Liver (tissue), 9 donors: ENCODE measurements around the gene HEXIM2. TPM values are rescaled to one million over a fixed set of nuclear protein-coding genes. Genes with fewer than 3 reads are reported as not detected.
A peak's percentile ranks its signal among the peaks of the same experiment; 100 is the strongest.

Experiments
- DNase-seq: peaks from one replicate; pipeline ENCODE4 v3.0.0-alpha.2; 2017; ENCODE audit warnings: low spot score
- H3K27ac ChIP-seq, 2 donors: one replicate each; pipeline ENCODE4 v1.7.0; 2013; ENCODE audit warnings: inconsistent platforms in 2 of 2, low read length in 2 of 2, control low read depth in 1 of 2, low read depth in 1 of 2, mild to moderate bottlenecking in 1 of 2
- H3K27me3 ChIP-seq, 4 donors: one replicate each; pipeline versions ENCODE4 v1.6.1 to v1.7.0; 2013; ENCODE audit warnings: low read length in 3 of 4, inconsistent platforms in 1 of 4, mild to moderate bottlenecking in 1 of 4, moderate library complexity in 1 of 4; ENCODE audit not compliant: control insufficient read depth in 4 of 4, insufficient read depth in 4 of 4
- H3K36me3 ChIP-seq, 4 donors: one replicate each; pipeline versions ENCODE4 v1.6.1 to v1.7.0; 2013; ENCODE audit warnings: low read length in 3 of 4, mild to moderate bottlenecking in 3 of 4, low read depth in 1 of 4, moderate library complexity in 1 of 4; ENCODE audit not compliant: control insufficient read depth in 4 of 4, insufficient read depth in 3 of 4
- H3K4me1 ChIP-seq, 4 donors: one replicate each; pipeline versions ENCODE4 v1.6.1 to v1.7.0; 2013; ENCODE audit warnings: low read length in 3 of 4, mild to moderate bottlenecking in 3 of 4, moderate library complexity in 1 of 4; ENCODE audit not compliant: control insufficient read depth in 4 of 4, insufficient read depth in 4 of 4
- H3K4me3 ChIP-seq, 3 donors: one replicate each; pipeline versions ENCODE4 v1.6.1 to v1.7.0; 2013; ENCODE audit warnings: low read length in 3 of 3, control low read depth in 1 of 3, low read depth in 1 of 3, mild to moderate bottlenecking in 1 of 3
- H3K9ac ChIP-seq, 2 donors: one replicate each; pipeline ENCODE4 v1.7.0; 2013; ENCODE audit warnings: low read length in 2 of 2, mild to moderate bottlenecking in 2 of 2, moderate library complexity in 2 of 2, control low read depth in 1 of 2, low read depth in 1 of 2
- H3K9me3 ChIP-seq, 4 donors: one replicate each; pipeline versions ENCODE4 v1.6.1 to v1.7.0; 2013; ENCODE audit warnings: low read length in 3 of 4; ENCODE audit not compliant: control insufficient read depth in 4 of 4
- ATF3 ChIP-seq: IDR thresholded peaks from 2 replicates; pipeline ENCODE4 v1.6.1; 2016; ENCODE audit warnings: antibody characterized with exemption
- CTCF ChIP-seq: fragments of 150-350 bp; IDR thresholded peaks from 2 replicates; pipeline ENCODE4 v1.5.1; 2017; ENCODE audit warnings: improper control_type of control experiment, low read depth, low read length; ENCODE audit not compliant: missing input control
- EGR1 ChIP-seq, 2 donors: IDR thresholded peaks; 2 replicates each; pipeline ENCODE4 v1.6.1; 2016 to 2018; ENCODE audit warnings: antibody characterized with exemption in 2 of 2, low read depth in 2 of 2
- FOXA1 ChIP-seq: IDR thresholded peaks from 2 replicates; pipeline ENCODE4 v1.6.1; 2016; ENCODE audit warnings: antibody characterized with exemption
- FOXA2 ChIP-seq: IDR thresholded peaks from 2 replicates; pipeline ENCODE4 v1.6.1; 2016; ENCODE audit warnings: antibody characterized with exemption
- GABPA ChIP-seq, 2 donors: IDR thresholded peaks in 1 of 2; conservative IDR thresholded peaks in 1 of 2; 2 replicates each; pipeline ENCODE4 v1.6.1; 2016; ENCODE audit warnings: antibody characterized with exemption in 2 of 2, mild to moderate bottlenecking in 1 of 2, moderate library complexity in 1 of 2
- HNF4A ChIP-seq, 2 donors: conservative IDR thresholded peaks; 2 replicates each; pipeline ENCODE4 v1.6.1; 2016; ENCODE audit warnings: antibody characterized with exemption in 2 of 2, mild to moderate bottlenecking in 2 of 2
- HNF4G ChIP-seq: IDR thresholded peaks from 2 replicates; pipeline ENCODE4 v1.6.1; 2016; ENCODE audit warnings: antibody characterized with exemption
- JUND ChIP-seq, 2 donors: IDR thresholded peaks; 2 replicates each; pipeline ENCODE4 v1.6.1; 2016; ENCODE audit warnings: antibody characterized with exemption in 2 of 2
- MAX ChIP-seq: IDR thresholded peaks from 2 replicates; pipeline ENCODE4 v1.6.1; 2016; ENCODE audit warnings: antibody characterized with exemption
- NR2F2 ChIP-seq: IDR thresholded peaks from 2 replicates; pipeline ENCODE4 v1.6.1; 2016; ENCODE audit warnings: antibody characterized with exemption
- RAD21 ChIP-seq, 2 donors: IDR thresholded peaks; 2 replicates each; pipeline ENCODE4 v1.6.1; 2016; ENCODE audit warnings: antibody characterized with exemption in 2 of 2, mild to moderate bottlenecking in 2 of 2
- REST ChIP-seq: IDR thresholded peaks from 2 replicates; pipeline ENCODE4 v1.6.1; 2016; ENCODE audit warnings: antibody characterized with exemption, mild to moderate bottlenecking
- RXRA ChIP-seq, 2 donors: IDR thresholded peaks; 2 replicates each; pipeline ENCODE4 v1.6.1; 2017 to 2018; ENCODE audit warnings: antibody characterized with exemption in 2 of 2, mild to moderate bottlenecking in 1 of 2
- SP1 ChIP-seq: IDR thresholded peaks from 2 replicates; pipeline ENCODE4 v1.6.1; 2018; ENCODE audit warnings: antibody characterized with exemption, mild to moderate bottlenecking
- TAF1 ChIP-seq: conservative IDR thresholded peaks from 2 replicates; pipeline ENCODE4 v1.6.1; 2016; ENCODE audit warnings: antibody characterized with exemption, mild to moderate bottlenecking
- YY1 ChIP-seq: IDR thresholded peaks from 2 replicates; pipeline ENCODE4 v1.6.1; 2016; ENCODE audit warnings: antibody characterized with exemption, mild to moderate bottlenecking
- WGBS: extraction: QIAGEN DNeasy Blood & Tissue Kit; methylation state at CpG from one replicate; pipeline ENCODE4 v1.1.7; 2013; 5-methylcytosine and 5-hydroxymethylcytosine counted together
- polyA plus RNA-seq, 2 donors: library from polyadenylated mRNA; stranded (reverse) in 1 of 2; unstranded in 1 of 2; fragments of 200-250 nt in 1 of 2; fragments of >200 nt in 1 of 2; fragmentation: Nextera tagmentation in 1 of 2; extraction: Ambion mirVana in 1 of 2; gene quantifications; one replicate each; pipeline versions ENCODE4 v1.2.1 to v1.2.3, GENCODE V29; 2013 to 2015
- total RNA-seq, 2 donors: library from RNA; depleted of rRNA; stranded (reverse); fragments of >200 nt; gene quantifications; one replicate each; pipeline ENCODE4 v1.2.3, GENCODE V29; 2014
- TF ChIP-seq, protein P1 (sequence below): IDR thresholded peaks from 2 replicates; pipeline ENCODE4 v1.6.1; 2016; ENCODE audit warnings: antibody characterized with exemption
- donor health status: healthy.
- donor health status: healthy.
- donor health status: healthy.
- donor health status: healthy.
- donor health status: healthy.

The HEXIM2 gene
- total and polyA plus RNA-seq, 4 donors: 3.5 to 10.7 (median 5.5) TPM

DNA sequence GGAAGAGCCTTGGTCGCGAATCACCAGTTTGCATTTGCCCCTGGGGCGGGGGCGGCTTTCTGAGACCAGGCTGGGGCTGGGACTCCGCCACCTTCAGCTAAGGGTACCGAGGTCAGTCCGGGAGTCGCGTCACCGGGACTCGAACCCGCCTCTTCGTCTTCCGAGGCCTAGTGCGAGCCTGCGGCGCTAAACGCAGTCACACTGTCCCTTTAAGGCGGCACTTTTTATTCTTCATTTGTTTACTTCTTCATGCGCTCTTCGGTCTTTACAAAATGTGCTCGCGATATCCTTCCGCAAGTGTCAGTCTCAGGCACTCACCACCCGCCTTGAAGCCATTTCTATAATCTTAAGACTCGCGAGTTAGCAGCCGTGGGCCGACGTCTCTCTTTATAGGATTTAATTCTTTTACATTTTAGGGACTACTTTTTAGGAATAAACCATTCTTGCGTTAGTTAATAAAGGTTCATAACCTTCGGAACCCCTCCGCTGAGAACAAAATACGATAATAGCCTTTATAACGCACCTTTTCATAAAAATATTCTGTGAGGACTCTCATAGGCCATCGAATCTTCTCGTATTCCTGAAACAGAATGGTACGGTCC, 14.0 kb upstream of the HEXIM2 start (continued):
- peak; percentile 86 for TF ChIP-seq MAX

- TF ChIP-seq GABPA (IDR thresholded peaks at IDR 0.05 in 1 of 2, conservative IDR thresholded peaks at IDR 0.05 in 1 of 2) (no peak), CTCF (no peak), SP1 (peak; percentile 90), RAD21 (IDR thresholded peaks at IDR 0.05) (peak in 1 of 2 donors; percentile 44), FOXA2 (peak; percentile 41), MAX (peak; percentile 48), EGR1 (IDR thresholded peaks at IDR 0.05; ENCODE audit: low read depth in 2 of 2) (peak; percentile 59 to 90), NR2F2 (peak; percentile 47), FOXA1 (peak; percentile 84), HNF4G (no peak), REST (peak; percentile 96), RXRA (IDR thresholded peaks at IDR 0.05) (peak; percentile 73 to 93), JUND (IDR thresholded peaks at IDR 0.05) (peak in 1 of 2 donors; percentile 38), TAF1 (peak; percentile 100), HNF4A (conservative IDR thresholded peaks at IDR 0.05) (peak; percentile 24), ATF3 (peak; percentile 65), YY1 (peak; percentile 97)
- TF ChIP-seq, protein P1, sequence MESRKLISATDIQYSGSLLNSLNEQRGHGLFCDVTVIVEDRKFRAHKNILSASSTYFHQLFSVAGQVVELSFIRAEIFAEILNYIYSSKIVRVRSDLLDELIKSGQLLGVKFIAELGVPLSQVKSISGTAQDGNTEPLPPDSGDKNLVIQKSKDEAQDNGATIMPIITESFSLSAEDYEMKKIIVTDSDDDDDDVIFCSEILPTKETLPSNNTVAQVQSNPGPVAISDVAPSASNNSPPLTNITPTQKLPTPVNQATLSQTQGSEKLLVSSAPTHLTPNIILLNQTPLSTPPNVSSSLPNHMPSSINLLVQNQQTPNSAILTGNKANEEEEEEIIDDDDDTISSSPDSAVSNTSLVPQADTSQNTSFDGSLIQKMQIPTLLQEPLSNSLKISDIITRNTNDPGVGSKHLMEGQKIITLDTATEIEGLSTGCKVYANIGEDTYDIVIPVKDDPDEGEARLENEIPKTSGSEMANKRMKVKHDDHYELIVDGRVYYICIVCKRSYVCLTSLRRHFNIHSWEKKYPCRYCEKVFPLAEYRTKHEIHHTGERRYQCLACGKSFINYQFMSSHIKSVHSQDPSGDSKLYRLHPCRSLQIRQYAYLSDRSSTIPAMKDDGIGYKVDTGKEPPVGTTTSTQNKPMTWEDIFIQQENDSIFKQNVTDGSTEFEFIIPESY: peak; percentile 43
- DNase-seq: peak; percentile 99
- WGBS: under 1% methylated on average over 58 of the region's 58 CpGs
- Histone ChIP-seq H3K27me3 (no peaks in the 10 kb centered on the region), H3K9ac (peak within 1 kb of the TSS; percentile 93 to 99), H3K9me3 (no peaks in the 10 kb centered on the region), H3K27ac (peak within 1 kb of the TSS; percentile 99), H3K4me1 (peaks cover 7 to 56% (median 40%) of the 10 kb centered on the region in 4 donors), H3K36me3 (no peaks in the 10 kb centered on the region), H3K4me3 (peak within 1 kb of the TSS; percentile 68 to 92 (median 92))
Observed at GRCh38 chr17:45148183-45149036, 13.3 kb upstream of the HEXIM2 start, which contains the start of gene HEXIM1. HEXIM1 (plus strand) TSS chr17:45148475; CDS start chr17:45149191, 716 bp downstream.
